ENCODE data around the gene SPATA9.

- TF ChIP-seq CTCF (IDR thresholded peaks at IDR 0.05) (no peak), EZH2 (IDR thresholded peaks at IDR 0.05; ENCODE audit: borderline replicate concordance, insufficient read depth, low read depth, low read length, poor library complexity, severe bottlenecking) (no peak)
Observed at GRCh38 chr5:95624368-95624767, 58.4 kb downstream of the SPATA9 start.

All from B cell (primary cell).